Epithelial cell of proximal tubule (primary cell): ENCODE results near the gene MRM2. TPM values are rescaled to one million over a fixed set of nuclear protein-coding genes. Genes with fewer than 3 reads are reported as not detected.

Source experiments
- DNase-seq: peaks from one replicate; pipeline ENCODE4 v3.0.0-alpha.2; 2011; ENCODE audit warnings: low read depth
- H3K4me3 ChIP-seq: 2 replicates; pipeline ENCODE4 v1.5.1; 2011; ENCODE audit warnings: low read depth, mild to moderate bottlenecking, low read length
- CTCF ChIP-seq: conservative IDR thresholded peaks from 2 replicates; pipeline ENCODE4 v1.5.1; 2012; ENCODE audit warnings: low read depth, mild to moderate bottlenecking, low read length
- total RNA-seq: library from RNA; depleted of rRNA; stranded (reverse); fragments of >200 nt; gene quantifications from 2 replicates; pipeline ENCODE4 v1.2.3, GENCODE V29; 2015

The MRM2 gene
- total RNA-seq, 1 donor from 2014 or later: 26.1 TPM

DNA sequence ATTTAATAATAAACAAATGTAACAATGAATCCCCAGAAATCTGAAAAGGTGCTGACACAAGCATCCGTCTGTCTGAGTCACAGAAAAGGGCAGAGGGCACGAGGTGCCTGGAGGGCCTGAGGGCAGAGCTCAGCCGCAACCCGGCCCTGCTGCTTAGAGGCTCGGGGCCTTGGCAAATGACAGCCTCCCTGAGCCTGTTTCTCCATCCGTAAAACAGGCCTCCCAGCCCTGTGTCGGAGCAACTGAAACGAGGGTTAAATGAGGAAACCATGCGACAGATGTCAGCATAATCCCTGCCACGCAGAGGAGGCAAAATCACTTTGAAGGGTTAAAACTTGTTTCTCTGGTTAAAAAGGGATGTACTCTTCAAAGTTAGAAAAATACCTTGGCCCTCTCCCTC is 24.9 kb upstream of the MRM2 start:
- no peak overlapping the region for H3K4me3 ChIP-seq
- DNase-seq: no peak
- TF ChIP-seq CTCF: no peak

DNA sequence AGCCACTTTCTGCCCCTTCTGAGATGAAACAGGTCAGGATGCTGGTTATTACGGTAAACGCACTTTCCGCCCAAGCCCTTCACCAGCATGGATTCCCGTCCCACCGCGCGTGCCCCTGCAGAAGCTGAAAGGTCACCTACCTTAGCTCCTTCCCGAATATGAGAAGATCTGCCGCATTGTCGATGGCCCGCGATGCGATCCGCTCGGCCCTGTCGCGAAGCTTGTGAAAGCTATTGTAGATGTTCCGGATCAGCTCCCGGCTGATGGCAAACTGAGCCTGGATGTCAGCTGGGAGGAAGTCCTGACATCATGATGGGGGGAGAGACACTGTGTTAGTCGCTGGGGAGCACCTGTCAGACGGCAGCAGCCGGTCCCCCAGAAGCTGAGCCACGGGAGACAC is 22.2 kb upstream of the MRM2 start:
- no peak overlapping the region for H3K4me3 ChIP-seq
- no peak for TF ChIP-seq CTCF
- no peak for DNase-seq

- no peak overlapping the region for H3K4me3 ChIP-seq
- no peak for DNase-seq
- no peak for TF ChIP-seq CTCF
These were observed 21.2 kb upstream of the MRM2 start for GRCh38 chr7:2263176-2263575.

- H3K4me3 ChIP-seq: no peak overlapping the region
- TF ChIP-seq CTCF: no peak
- DNase-seq: no peak
These were observed 19.6 kb upstream of the MRM2 start for GRCh38 chr7:2261611-2262010.

DNA sequence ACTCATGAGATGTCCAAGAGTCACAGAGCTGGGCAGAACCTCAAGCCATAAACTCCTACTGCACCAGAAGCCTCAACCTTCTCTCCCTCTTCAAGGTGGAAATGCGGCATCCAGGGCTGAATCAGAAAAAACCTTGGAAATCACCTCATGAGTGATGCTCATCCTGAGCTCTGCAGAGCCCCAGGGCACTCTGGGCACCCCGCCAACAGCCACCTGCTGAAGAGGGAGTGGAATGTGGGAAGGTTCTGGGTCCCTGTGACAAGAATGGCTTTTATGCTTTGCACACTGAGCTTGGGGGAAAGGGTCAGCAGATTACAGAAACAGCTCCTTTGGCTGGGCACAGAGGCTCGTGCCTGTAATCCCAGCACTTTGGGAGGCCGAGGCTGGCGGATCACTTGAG is 18.8 kb upstream of the MRM2 start:
- no peak overlapping the region for H3K4me3 ChIP-seq
- DNase-seq: peak; percentile 13
- TF ChIP-seq CTCF: no peak

GRCh38 chr7:2259480-2259879 is 17.5 kb upstream of the MRM2 start:
- no peak overlapping the region for H3K4me3 ChIP-seq
- no peak for TF ChIP-seq CTCF
- DNase-seq: no peak

- TF ChIP-seq CTCF: no peak
- no peak overlapping the region for H3K4me3 ChIP-seq
- DNase-seq: no peak
These were observed 16.8 kb upstream of the MRM2 start for GRCh38 chr7:2258661-2259365.
